Activated CD8-positive, alpha-beta memory T cell treated with anti-CD3 and anti-CD28 coated beads, Interleukin-2, amount 50 U/mL, for 1 hour (primary cell): ENCODE results near the gene ZNF214.
"Not testable (repeated sequence)": the region's sequence is repeated elsewhere in the genome, so short reads cannot be mapped to it uniquely, and the experiment has no call there.

Experiments used
- DNase-seq: peaks from one replicate; pipeline ENCODE4 v3.0.0-alpha.2; 2020; ENCODE audit errors: extremely low read depth

The ZNF214 gene

GRCh38 chr11:6988506-6988905 is 31.6 kb downstream of the ZNF214 start:
- no peak for DNase-seq

- no peak for DNase-seq
Observed at GRCh38 chr11:6986487-6986886, 33.7 kb downstream of the ZNF214 start.

- no peak for DNase-seq
Observed at GRCh38 chr11:6979365-6979764, 40.8 kb downstream of the ZNF214 start.

- DNase-seq, result not testable (repeated sequence)
Observed at GRCh38 chr11:6969854-6970253, 50.3 kb downstream of the ZNF214 start.

- DNase-seq, result no peak
Observed at GRCh38 chr11:6968816-6969215, 51.3 kb downstream of the ZNF214 start.

- no peak for DNase-seq
Observed at GRCh38 chr11:6962673-6963072, 57.5 kb downstream of the ZNF214 start.

- no peak for DNase-seq
Observed at GRCh38 chr11:6962141-6962540, 58.0 kb downstream of the ZNF214 start.

GRCh38 chr11:6954248-6954647 is 65.9 kb downstream of the ZNF214 start:
- DNase-seq, result not testable (repeated sequence)
